Iris pigment epithelial cell (primary cell): ENCODE results near the gene ZNF582.
"Not testable (repeated sequence)": the region's sequence is repeated elsewhere in the genome, so short reads cannot be mapped to it uniquely, and the experiment has no call there.

ENCODE experiments used
- DNase-seq: peaks from one replicate; pipeline ENCODE4 v3.0.0-alpha.2; 2011; ENCODE audit warnings: low read depth

ZNF582 gene

DNA sequence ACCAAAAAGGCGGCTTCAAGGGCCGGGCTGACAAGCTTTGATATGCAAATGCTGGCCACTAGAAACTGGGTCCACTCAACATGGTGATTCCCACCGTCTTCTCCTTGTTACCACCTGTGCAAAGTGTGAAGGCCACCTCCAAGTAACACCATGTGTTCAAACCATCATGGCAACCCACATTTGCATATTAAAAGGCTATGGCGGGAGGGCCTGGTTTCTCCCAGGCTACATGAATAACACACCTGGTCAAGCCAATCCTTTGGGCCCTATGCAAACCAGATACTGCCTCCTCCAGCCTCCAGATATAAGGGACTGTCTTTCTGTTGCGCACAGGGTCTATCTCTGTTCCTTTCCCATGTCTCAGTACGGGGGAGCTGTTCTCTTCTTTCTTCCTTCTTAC is 42.1 kb downstream of the ZNF582 start:
- DNase-seq, result no peak

DNA sequence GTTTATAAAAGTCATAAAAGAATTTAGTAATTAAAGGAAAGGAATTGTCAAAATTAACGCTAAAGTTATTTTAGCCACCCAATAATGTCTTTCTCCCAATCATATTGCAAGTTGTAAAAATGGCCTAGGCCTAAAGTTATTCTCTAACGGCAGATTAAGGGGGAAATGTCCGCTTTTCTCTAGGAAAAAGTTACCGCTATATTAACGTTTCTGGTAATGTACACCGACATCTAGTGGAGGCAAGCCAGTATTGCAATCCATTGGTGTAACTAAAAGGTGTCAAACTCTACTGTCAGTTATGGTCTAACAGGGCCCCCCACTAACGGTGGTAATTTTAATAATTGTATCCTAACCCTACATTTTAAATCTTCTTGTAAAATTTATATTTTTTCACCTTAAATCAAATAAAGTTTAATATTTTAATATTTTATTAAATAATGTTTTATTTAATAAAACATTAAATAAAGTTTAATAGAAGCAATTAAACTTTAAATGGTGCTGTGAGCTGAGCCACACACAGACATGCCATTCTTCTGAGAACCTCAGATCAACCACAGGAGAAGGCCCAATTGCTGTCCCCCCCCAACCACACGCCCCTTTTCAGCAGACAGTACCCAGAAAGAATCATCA is 42.8 kb downstream of the ZNF582 start:
- peak; percentile 45 for DNase-seq

DNA sequence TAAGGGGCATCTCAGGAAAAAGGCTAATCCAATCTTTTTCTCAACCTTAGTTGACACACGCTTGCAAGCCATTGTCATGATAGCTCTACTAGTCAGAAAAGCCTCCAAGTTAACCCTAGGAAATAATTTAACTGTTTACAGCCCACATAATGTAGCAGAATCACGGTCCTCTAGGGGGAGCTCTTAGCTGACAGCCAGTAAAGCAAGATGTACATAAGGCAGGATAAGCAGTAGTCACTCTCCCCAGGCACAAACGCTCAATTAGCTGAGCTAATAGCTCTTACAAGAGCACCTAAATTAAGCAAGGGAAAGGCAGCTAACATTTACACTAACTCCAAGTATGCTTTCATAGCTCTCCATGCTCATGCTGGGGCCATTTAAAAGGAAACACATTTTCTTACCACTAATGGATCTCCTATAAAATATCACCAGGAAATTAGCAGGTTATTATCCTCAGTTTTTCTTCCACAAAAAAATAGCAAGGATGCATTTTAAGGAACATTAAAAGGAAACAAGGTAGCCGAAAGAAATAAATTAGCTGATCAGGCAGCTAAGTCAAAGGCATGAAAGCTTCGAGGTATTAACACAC is 45.0 kb downstream of the ZNF582 start:
- peak; percentile 32 for DNase-seq

DNA sequence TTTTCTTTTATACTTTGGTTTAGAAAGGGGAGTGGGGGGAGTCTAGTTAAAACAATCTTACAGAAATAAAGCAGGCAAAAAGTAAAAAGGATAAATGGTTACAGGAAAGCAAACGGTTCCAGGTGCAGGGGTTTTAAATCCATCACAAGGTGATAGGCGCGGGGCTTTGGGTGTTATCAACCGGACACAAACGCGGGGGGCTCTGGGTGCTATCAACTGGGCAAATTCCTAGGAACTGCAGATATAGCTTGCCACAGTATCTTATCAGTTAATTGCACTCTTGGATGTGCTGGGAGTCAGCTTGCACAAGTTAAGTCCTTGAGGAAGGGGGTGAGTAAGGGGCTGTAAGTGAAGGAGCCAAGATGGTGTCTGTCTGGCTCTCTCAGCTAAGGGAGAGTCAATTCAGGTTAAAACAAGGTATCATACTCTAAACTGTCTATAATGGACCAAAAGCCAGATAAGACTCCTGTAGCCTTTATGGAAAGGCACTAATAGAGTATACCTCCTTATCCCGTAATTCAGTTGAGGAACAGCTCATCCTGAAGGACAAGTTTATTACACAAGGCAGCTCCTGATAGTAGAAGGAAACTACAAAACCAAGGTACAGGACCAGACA is 46.1 kb downstream of the ZNF582 start:
- no peak for DNase-seq

DNA sequence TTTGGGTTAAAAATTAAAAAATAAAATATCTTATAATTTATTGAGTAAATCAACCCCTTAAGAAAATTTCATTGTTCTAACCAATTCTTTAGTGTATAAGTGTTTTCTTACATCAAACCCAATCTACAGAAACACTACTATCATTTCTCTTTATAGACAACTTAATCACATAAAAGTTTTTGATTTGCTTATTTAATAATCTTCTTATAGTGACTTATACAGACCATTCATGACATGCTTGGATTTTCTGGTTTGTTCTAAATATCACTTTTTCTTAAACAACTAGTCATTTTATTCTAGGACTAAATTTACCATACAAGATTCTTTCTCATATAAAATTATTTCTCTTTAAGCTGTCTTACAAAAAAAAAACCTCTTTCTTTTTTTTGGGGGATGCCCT is 51.4 kb downstream of the ZNF582 start:
- no peak for DNase-seq

- DNase-seq, result not testable (repeated sequence)
These were observed 54.3 kb downstream of the ZNF582 start for GRCh38 chr19:56339031-56339430.

- DNase-seq, result not testable (repeated sequence)
These were observed 56.3 kb downstream of the ZNF582 start for GRCh38 chr19:56337077-56337476.

- not testable (repeated sequence) for DNase-seq
These were observed 58.0 kb downstream of the ZNF582 start for GRCh38 chr19:56335371-56335770.

- DNase-seq, result peak; percentile 59
These were observed 59.8 kb downstream of the ZNF582 start for GRCh38 chr19:56333506-56333905.
